ENCODE data around the gene BRD2.
"Not testable (repeated sequence)": the region's sequence is repeated elsewhere in the genome, so short reads cannot be mapped to it uniquely, and the experiment has no call there.

Gene BRD2

DNA sequence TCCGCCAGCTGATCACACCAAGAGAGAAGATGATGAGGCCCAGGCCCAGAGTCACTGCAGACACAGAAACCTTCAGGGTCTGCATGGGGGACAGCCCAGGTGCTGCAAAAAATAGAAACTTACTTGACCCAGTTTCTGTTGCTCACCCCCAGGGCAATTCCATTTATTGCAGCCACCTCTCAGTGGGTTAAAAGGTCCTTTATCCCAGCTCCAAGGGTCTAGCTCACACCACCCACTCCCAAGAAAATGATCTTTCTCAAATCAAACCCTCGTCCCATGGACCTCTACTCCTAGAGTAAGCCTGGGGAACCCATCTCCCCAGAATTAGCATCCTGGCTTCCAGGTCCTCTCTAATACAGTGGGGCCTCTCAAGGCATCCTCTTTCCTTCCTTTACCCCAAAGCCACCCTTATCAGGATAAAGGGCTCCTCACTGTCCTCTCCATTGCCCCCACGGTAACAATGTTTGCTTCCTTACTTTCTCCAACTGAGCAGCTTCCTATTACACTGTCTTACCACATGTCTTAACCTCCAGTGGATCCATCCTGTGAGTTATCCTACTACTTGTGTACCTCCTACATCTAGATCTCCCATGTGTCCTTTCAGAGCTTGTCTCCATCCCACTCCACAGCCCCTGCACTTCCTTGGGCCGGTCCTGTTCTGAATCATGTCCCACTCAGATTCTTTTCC lies 32.7 kb upstream of the BRD2 start:
- DNase-seq (ENCODE audit: insufficient read length, low spot score) (no peak), FAIRE-seq (no peak)
- TF ChIP-seq CTCF (IDR thresholded peaks at IDR 0.05; ENCODE audit: insufficient read depth, missing control alignments) = no peak

- FAIRE-seq (no peak), DNase-seq (ENCODE audit: insufficient read length, low spot score) (no peak)
- no peak for TF ChIP-seq CTCF (IDR thresholded peaks at IDR 0.05; ENCODE audit: insufficient read depth, missing control alignments)
These were observed 31.9 kb upstream of the BRD2 start for GRCh38 chr6:32936239-32937152.

- FAIRE-seq = no peak
These were observed 31.2 kb upstream of the BRD2 start for GRCh38 chr6:32937230-32937633.

DNA sequence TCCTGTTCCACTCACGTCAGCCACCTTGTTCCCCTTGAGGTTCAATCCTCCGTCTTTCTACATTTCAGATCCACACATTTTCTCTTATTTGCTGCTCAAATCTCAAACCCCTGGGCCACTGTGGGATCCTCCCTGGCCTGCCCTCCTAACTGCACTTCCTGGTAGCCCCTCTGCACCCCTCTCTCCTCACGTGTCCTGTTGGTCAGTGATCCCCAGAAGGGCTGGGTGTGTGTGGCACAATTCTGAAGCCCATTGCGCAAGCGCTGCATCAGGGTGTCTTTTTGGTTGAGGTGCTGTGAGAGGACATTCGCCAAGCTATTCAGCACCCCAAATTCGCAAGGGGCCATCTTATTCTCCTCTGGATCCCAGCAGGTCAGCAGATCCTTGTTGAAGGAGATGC lies 29.9 kb upstream of the BRD2 start:
- FAIRE-seq = no peak
- no peak for DNase-seq (ENCODE audit: insufficient read length, low spot score)
- no peak for TF ChIP-seq CTCF (IDR thresholded peaks at IDR 0.05; ENCODE audit: insufficient read depth, missing control alignments)

More at GRCh38 chr6:32937230-32937633, 31.2 kb upstream of the BRD2 start:
- no peak for DNase-seq (ENCODE audit: insufficient read length, low spot score)
- no peak for TF ChIP-seq CTCF (IDR thresholded peaks at IDR 0.05; ENCODE audit: insufficient read depth, missing control alignments)

DNA sequence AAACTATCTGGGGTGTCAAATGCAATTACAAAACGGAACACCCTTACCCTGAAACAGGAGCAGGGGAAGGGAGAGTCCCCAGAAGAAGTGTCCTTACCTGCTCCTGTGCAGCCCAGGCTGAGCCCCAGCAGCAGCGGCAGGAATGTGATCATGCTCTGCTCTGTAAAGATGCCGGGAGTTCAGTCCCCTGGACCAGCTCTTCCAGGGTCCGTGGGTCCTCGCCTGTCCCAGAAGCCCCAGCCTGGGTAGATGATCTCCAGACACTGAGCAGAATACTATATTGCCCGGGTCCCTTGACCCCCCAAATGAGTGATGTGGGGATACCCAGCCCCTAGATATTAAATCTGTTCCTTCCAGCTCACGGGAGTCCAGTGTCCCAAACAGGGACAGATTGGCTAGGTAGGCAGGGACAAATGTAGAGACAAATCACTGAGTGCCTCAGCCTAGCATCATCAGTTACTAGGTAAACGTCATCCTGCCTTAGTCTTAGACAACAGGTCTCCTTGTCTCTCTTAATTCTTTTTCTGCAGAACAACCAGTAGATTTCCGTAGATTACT lies 27.7 kb upstream of the BRD2 start, which contains the start of gene HLA-DMB:
Gene HLA-DMB, minus strand, starts transcription at position 373 of the 558 bp plus-strand sequence. Its CDS starts 221 bp downstream, at position 152.
- DNase-seq (ENCODE audit: insufficient read length, low spot score) = peak; percentile 61
- no peak for TF ChIP-seq CTCF (IDR thresholded peaks at IDR 0.05; ENCODE audit: insufficient read depth, missing control alignments)
- no peak for FAIRE-seq

GRCh38 chr6:32941214-32941768 lies 27.1 kb upstream of the BRD2 start:
- FAIRE-seq (no peak), DNase-seq (ENCODE audit: insufficient read length, low spot score) (no peak)
- no peak for TF ChIP-seq CTCF (IDR thresholded peaks at IDR 0.05; ENCODE audit: insufficient read depth, missing control alignments)

DNA sequence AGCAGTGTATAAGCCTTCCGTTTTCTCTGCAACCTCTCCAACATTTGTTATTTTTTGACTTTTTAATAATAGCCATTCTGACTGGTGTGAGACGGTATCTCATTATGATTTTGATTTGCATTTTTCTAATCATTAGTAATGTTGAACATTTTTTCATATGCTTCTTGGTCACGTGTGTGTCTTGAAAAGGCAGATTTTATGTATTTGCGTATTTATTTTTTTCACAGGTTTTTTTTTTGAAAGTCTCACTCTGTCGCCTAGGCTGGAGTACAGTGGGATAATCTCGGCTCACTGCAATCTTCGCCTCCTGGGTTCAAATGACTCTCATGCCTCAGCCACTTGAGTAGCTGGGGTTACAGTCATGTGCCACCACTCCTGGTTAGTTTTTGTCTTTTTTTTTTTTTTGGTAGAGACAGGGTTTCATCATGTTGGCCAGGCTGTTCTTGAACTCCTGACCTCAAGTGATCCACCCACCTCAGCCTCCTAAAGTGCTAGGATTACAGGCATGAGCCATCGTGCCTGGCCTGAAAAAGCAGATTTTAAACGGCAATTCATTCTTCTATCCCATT lies 25.8 kb upstream of the BRD2 start:
- DNase-seq (ENCODE audit: insufficient read length, low spot score); FAIRE-seq: not testable (repeated sequence)

All from D721Med (cell line).